ENCODE data around the gene PROCA1.
A peak's percentile ranks its signal among the peaks of the same experiment; 100 is the strongest.
"Not testable (repeated sequence)": the region's sequence is repeated elsewhere in the genome, so short reads cannot be mapped to it uniquely, and the experiment has no call there.

The PROCA1 gene

GRCh38 chr17:28744104-28744971, 32.6 kb upstream of the PROCA1 start:
- DNase-seq (ENCODE audit: low spot score), result peak; percentile 53

GRCh38 chr17:28743243-28744103, 31.8 kb upstream of the PROCA1 start, which contains the start of gene TRAF4:
Gene TRAF4, plus strand, starts transcription at chr17:28744011. Its CDS starts 102 bp downstream, at chr17:28744113.
- DNase-seq (ENCODE audit: low spot score), result peak; percentile 62

- DNase-seq (ENCODE audit: low spot score), result no peak
These were observed 30.0 kb upstream of the PROCA1 start for GRCh38 chr17:28741358-28742349.

GRCh38 chr17:28740406-28741357, 29.0 kb upstream of the PROCA1 start:
- no peak for DNase-seq (ENCODE audit: low spot score)

- peak; percentile 45 for DNase-seq (ENCODE audit: low spot score)
These were observed 27.1 kb upstream of the PROCA1 start for GRCh38 chr17:28738680-28739384.

- DNase-seq (ENCODE audit: low spot score), result no peak
These were observed 26.3 kb upstream of the PROCA1 start for GRCh38 chr17:28737770-28738679.

GRCh38 chr17:28737316-28737715, 25.6 kb upstream of the PROCA1 start:
- DNase-seq (ENCODE audit: low spot score), result no peak

- DNase-seq (ENCODE audit: low spot score), result not testable (repeated sequence)
These were observed 24.5 kb upstream of the PROCA1 start for GRCh38 chr17:28735913-28736769.

GRCh38 chr17:28735242-28735722, 23.6 kb upstream of the PROCA1 start:
- DNase-seq (ENCODE audit: low spot score), result no peak

GRCh38 chr17:28734712-28735241, 23.1 kb upstream of the PROCA1 start:
- DNase-seq (ENCODE audit: low spot score), result no peak

GRCh38 chr17:28733346-28733745, 21.7 kb upstream of the PROCA1 start:
- no peak for DNase-seq (ENCODE audit: low spot score)

- no peak for DNase-seq (ENCODE audit: low spot score)
These were observed 18.3 kb upstream of the PROCA1 start for GRCh38 chr17:28729950-28730330.

- DNase-seq (ENCODE audit: low spot score), result peak; percentile 97
These were observed 16.9 kb upstream of the PROCA1 start, which contains the start of gene NEK8 for GRCh38 chr17:28728364-28729200. Gene NEK8, plus strand, starts transcription at chr17:28728788. Its CDS starts 26 bp downstream, at chr17:28728814.

- DNase-seq (ENCODE audit: low spot score), result peak; percentile 91
These were observed 15.2 kb upstream of the PROCA1 start for GRCh38 chr17:28726627-28727491.

GRCh38 chr17:28726226-28726626, 14.5 kb upstream of the PROCA1 start, which contains the start of gene TLCD1:
Gene TLCD1, minus strand, starts transcription at chr17:28726233. Its CDS starts 136 bp downstream, at chr17:28726097.
- peak; percentile 59 for DNase-seq (ENCODE audit: low spot score)

All from CD4-positive, alpha-beta T cell treated with Interleukin-15 for 4 hours (primary cell).